IMR-90 (cell line): ENCODE data around the gene TMEM40. TPM values are rescaled to one million over a fixed set of nuclear protein-coding genes. Genes with fewer than 3 reads are reported as not detected.
"Not testable (repeated sequence)": the region's sequence is repeated elsewhere in the genome, so short reads cannot be mapped to it uniquely, and the experiment has no call there.

Experiments
- ATAC-seq: fragments of 200-7000 bp; cut with Tn5 transposase; 2 replicates; pipeline ENCODE4 v1.9.1; 2020; ENCODE audit warnings: low read depth, mild to moderate bottlenecking, moderate library complexity
- BruUV-seq: library from RNA; stranded (reverse); fragments of 400-500 nt; replicated peaks from 2 replicates; lab custom pipeline; 2021; lab: Mats Ljungman, UMichigan
- CTCF ChIA-PET: fragments of 300-600 bp; formaldehyde crosslinking; extraction: SDS; loops from one replicate; lab custom pipeline; 2021; ENCODE audit warnings: antibody characterized with exemption; lab: Yijun Ruan, JAX
- POLR2A ChIA-PET: fragments of 300-600 bp; sonication (Branson Sonifier 250); formaldehyde crosslinking; loops from one replicate; lab custom pipeline; 2022; ENCODE audit warnings: antibody characterized with exemption; ENCODE audit not compliant: unreplicated experiment; lab: Charles Lee
- DNase-seq: peaks from one replicate; pipeline ENCODE4 v3.0.0; 2013
- H2AFZ ChIP-seq: replicated peaks from 2 replicates; pipeline ENCODE3; 2013; ENCODE audit warnings: low read length, mild to moderate bottlenecking; ENCODE audit not compliant: poor library complexity
- H2AK5ac ChIP-seq: 2 replicates; pipeline ENCODE4 v1.6.1; 2013; ENCODE audit warnings: low read depth, low read length, inconsistent platforms
- H2AK9ac ChIP-seq: replicated peaks from 2 replicates; pipeline ENCODE3; 2013; ENCODE audit warnings: mild to moderate bottlenecking, low read depth, low read length, moderate library complexity; ENCODE audit not compliant: poor library complexity
- H2BK120ac ChIP-seq: 2 replicates; pipeline ENCODE4 v1.6.1; 2013; ENCODE audit warnings: low read depth, low read length, inconsistent platforms
- H2BK15ac ChIP-seq: 3 replicates; pipeline ENCODE4 v1.6.1; 2013; ENCODE audit warnings: low read depth, low read length, inconsistent platforms
- H2BK20ac ChIP-seq: 2 replicates; pipeline ENCODE4 v1.6.1; 2013; ENCODE audit warnings: low read depth, mild to moderate bottlenecking, inconsistent platforms, low read length, moderate library complexity
- H2BK5ac ChIP-seq: 2 replicates; pipeline ENCODE4 v1.6.1; 2013; ENCODE audit warnings: mild to moderate bottlenecking, low read depth, low read length, inconsistent platforms; ENCODE audit not compliant: poor library complexity, severe bottlenecking
- H3K14ac ChIP-seq: replicated peaks from 2 replicates; pipeline ENCODE4 v1.6.1; 2013; ENCODE audit warnings: low read depth, low read length, inconsistent platforms
- H3K18ac ChIP-seq: 2 replicates; pipeline ENCODE4 v1.6.1; 2013; ENCODE audit warnings: low read depth, low read length, control low read depth
- H3K23ac ChIP-seq: 2 replicates; pipeline ENCODE4 v1.6.1; 2013; ENCODE audit warnings: low read depth, low read length, inconsistent platforms
- H3K27ac ChIP-seq: 2 replicates; pipeline ENCODE4 v1.5.1; 2013; ENCODE audit warnings: mild to moderate bottlenecking, control low read depth, low read length; ENCODE audit not compliant: insufficient read depth
- H3K27me3 ChIP-seq: 2 replicates; pipeline ENCODE4 v1.6.1; 2013; ENCODE audit warnings: low read length; ENCODE audit not compliant: control insufficient read depth, insufficient read depth
- H3K36me3 ChIP-seq: 2 replicates; pipeline ENCODE4 v1.6.1; 2013; ENCODE audit warnings: low read length, mixed read lengths; ENCODE audit not compliant: control insufficient read depth, insufficient read depth
- H3K4ac ChIP-seq: 2 replicates; pipeline ENCODE4 v1.6.1; 2013; ENCODE audit warnings: low read depth, low read length, inconsistent platforms
- H3K4me1 ChIP-seq: 2 replicates; pipeline ENCODE4 v1.6.1; 2013; ENCODE audit warnings: low read length, mixed read lengths; ENCODE audit not compliant: control insufficient read depth, insufficient read depth
- H3K4me2 ChIP-seq: 2 replicates; pipeline ENCODE4 v1.6.1; 2013; ENCODE audit warnings: low read depth, mild to moderate bottlenecking, control low read depth, low read length, moderate library complexity
- H3K4me3 ChIP-seq: 2 replicates; pipeline ENCODE4 v1.5.1; 2013; ENCODE audit warnings: low read depth, mild to moderate bottlenecking, control low read depth, low read length, moderate library complexity; ENCODE audit not compliant: insufficient read depth
- H3K56ac ChIP-seq: 2 replicates; pipeline ENCODE4 v1.6.1; 2013; ENCODE audit warnings: low read length, inconsistent platforms; ENCODE audit not compliant: insufficient read depth; ENCODE audit errors: extremely low read depth
- H3K79me1 ChIP-seq, 2 experiments: 2 replicates each; pipeline ENCODE4 v1.6.1; 2013; ENCODE audit warnings: low read length in 2 of 2, inconsistent platforms in 1 of 2, low read depth in 1 of 2
- H3K9ac ChIP-seq: 2 replicates; pipeline ENCODE4 v1.6.1; 2013; ENCODE audit warnings: low read depth, low read length, control low read depth
- H3K9me1 ChIP-seq: 2 replicates; pipeline ENCODE4 v1.6.1; 2013; ENCODE audit warnings: low read length, inconsistent platforms; ENCODE audit not compliant: insufficient read depth
- H3K9me3 ChIP-seq: 2 replicates; pipeline ENCODE4 v1.6.1; 2013; ENCODE audit warnings: low read length; ENCODE audit not compliant: control insufficient read depth, insufficient read depth
- H4K20me1 ChIP-seq: 2 replicates; pipeline ENCODE4 v1.6.1; 2013; ENCODE audit warnings: low read length, inconsistent platforms; ENCODE audit not compliant: insufficient read depth
- H4K5ac ChIP-seq: 2 replicates; pipeline ENCODE4 v1.6.1; 2013; ENCODE audit warnings: mild to moderate bottlenecking, low read depth, low read length, control low read depth
- H4K8ac ChIP-seq, 2 experiments: 2 replicates each; pipeline ENCODE4 v1.6.1; 2013; ENCODE audit warnings: low read depth in 2 of 2, low read length in 2 of 2, control low read depth in 1 of 2, inconsistent platforms in 1 of 2
- H4K91ac ChIP-seq: 2 replicates; pipeline ENCODE4 v1.6.1; 2013; ENCODE audit warnings: low read depth, low read length, inconsistent platforms; ENCODE audit not compliant: insufficient read depth
- RAD21 ChIP-seq: IDR thresholded peaks from 2 replicates; pipeline ENCODE4 v1.6.1; 2012; ENCODE audit warnings: low read length, improper control_type of control experiment
- WGBS, 2 experiments: methylation state at CpG; one replicate each; pipeline versions ENCODE4 v1.1.5 to v1.1.7; 2013; ENCODE audit warnings: missing lambda C conversion rate in 2 of 2; ENCODE audit not compliant: insufficient read length in 1 of 2; ENCODE audit errors: extremely low coverage in 2 of 2; 5-methylcytosine and 5-hydroxymethylcytosine counted together
- dilution Hi-C: fragments of 300-500 bp; cut with HindIII; formaldehyde crosslinking; loops from one replicate; pipeline ENCODE4 v1.14.3; 2018; ENCODE audit warnings: low sequenced_read_pairs; ENCODE audit not compliant: unreplicated experiment
- in situ Hi-C: fragments of 300-500 bp; cut with MboI; formaldehyde crosslinking; loops from 3 replicates; pipeline ENCODE4 v1.14.3; 2019; ENCODE audit warnings: low sequenced_read_pairs, inconsistent platforms, mixed read lengths
- intact Hi-C: fragments of 100-400 bp; cut with micrococcal nuclease; formaldehyde crosslinking; loops from 2 replicates; pipeline ENCODE4 v1.10.0; 2022
- polyA plus RNA-seq, 3 experiments: library from polyadenylated mRNA; depleted of rRNA; stranded (reverse); fragments of >200 nt; gene quantifications; 2 replicates each; pipeline ENCODE4 v1.2.3, GENCODE V29; 2012; ENCODE audit warnings: low replicate concordance in 1 of 3
- total RNA-seq: library from RNA; depleted of rRNA; stranded (reverse); fragments of >200 nt; gene quantifications from 2 replicates; pipeline ENCODE4 v1.2.3, GENCODE V29; 2012
- TF ChIP-seq, protein P1 (sequence below): conservative IDR thresholded peaks from 2 replicates; pipeline ENCODE4 v1.5.1; 2012; ENCODE audit warnings: mild to moderate bottlenecking, low read depth, low read length, improper control_type of control experiment

TMEM40 gene
- total and polyA plus RNA-seq, 2 of the 4 experiments (the other 2 are of a cell fraction) = 0.27 TPM; not detected in 1

GRCh38 chr3:12787346-12787745 is 28.3 kb upstream of the TMEM40 start:
- DNase-seq = not testable (repeated sequence)

More at GRCh38 chr3:12787346-12787745, 28.3 kb upstream of the TMEM40 start:
- H4K8ac ChIP-seq, H2BK20ac ChIP-seq, H2AK5ac ChIP-seq, H2BK5ac ChIP-seq, H3K27ac ChIP-seq, H3K18ac ChIP-seq, H2BK120ac ChIP-seq, H3K56ac ChIP-seq, H3K4me2 ChIP-seq, H3K9ac ChIP-seq, H3K4ac ChIP-seq, intact Hi-C loops, ATAC-seq, in situ Hi-C loops, dilution Hi-C loops, H3K14ac ChIP-seq, H3K79me1 ChIP-seq, H3K27me3 ChIP-seq, BruUV-seq, H3K36me3 ChIP-seq, H2AFZ ChIP-seq, H3K9me1 ChIP-seq, H3K4me1 ChIP-seq, H4K5ac ChIP-seq, POLR2A ChIA-PET, H2BK15ac ChIP-seq, H4K91ac ChIP-seq, H3K9me3 ChIP-seq, H2AK9ac ChIP-seq, H4K20me1 ChIP-seq, H3K4me3 ChIP-seq, H3K23ac ChIP-seq: not testable (repeated sequence)
- CTCF ChIA-PET = interaction anchor here (0.5 to 0.9 kb wide), 2 partner anchors 22 to 23 kb away, joined by 4 read pairs; no protein-coding TSS in a partner anchor
- TF ChIP-seq, protein P1, sequence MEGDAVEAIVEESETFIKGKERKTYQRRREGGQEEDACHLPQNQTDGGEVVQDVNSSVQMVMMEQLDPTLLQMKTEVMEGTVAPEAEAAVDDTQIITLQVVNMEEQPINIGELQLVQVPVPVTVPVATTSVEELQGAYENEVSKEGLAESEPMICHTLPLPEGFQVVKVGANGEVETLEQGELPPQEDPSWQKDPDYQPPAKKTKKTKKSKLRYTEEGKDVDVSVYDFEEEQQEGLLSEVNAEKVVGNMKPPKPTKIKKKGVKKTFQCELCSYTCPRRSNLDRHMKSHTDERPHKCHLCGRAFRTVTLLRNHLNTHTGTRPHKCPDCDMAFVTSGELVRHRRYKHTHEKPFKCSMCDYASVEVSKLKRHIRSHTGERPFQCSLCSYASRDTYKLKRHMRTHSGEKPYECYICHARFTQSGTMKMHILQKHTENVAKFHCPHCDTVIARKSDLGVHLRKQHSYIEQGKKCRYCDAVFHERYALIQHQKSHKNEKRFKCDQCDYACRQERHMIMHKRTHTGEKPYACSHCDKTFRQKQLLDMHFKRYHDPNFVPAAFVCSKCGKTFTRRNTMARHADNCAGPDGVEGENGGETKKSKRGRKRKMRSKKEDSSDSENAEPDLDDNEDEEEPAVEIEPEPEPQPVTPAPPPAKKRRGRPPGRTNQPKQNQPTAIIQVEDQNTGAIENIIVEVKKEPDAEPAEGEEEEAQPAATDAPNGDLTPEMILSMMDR = peak; percentile 42
- TF ChIP-seq RAD21 = peak; percentile 33
- 19% methylated on average over 4 of the region's 9 CpGs; no CpG with 5 or more reads in 1 of the 2 experiments for WGBS, 2 experiments
